Measurements from ENCODE around the gene ABTB2. TPM values are rescaled to one million over a fixed set of nuclear protein-coding genes. Genes with fewer than 3 reads are reported as not detected.

Gene ABTB2
- total and polyA plus RNA-seq, 2 donors (not counting 1 experiment from before 2014, with no cell fraction given) = 1.0 to 5.8 TPM

DNA sequence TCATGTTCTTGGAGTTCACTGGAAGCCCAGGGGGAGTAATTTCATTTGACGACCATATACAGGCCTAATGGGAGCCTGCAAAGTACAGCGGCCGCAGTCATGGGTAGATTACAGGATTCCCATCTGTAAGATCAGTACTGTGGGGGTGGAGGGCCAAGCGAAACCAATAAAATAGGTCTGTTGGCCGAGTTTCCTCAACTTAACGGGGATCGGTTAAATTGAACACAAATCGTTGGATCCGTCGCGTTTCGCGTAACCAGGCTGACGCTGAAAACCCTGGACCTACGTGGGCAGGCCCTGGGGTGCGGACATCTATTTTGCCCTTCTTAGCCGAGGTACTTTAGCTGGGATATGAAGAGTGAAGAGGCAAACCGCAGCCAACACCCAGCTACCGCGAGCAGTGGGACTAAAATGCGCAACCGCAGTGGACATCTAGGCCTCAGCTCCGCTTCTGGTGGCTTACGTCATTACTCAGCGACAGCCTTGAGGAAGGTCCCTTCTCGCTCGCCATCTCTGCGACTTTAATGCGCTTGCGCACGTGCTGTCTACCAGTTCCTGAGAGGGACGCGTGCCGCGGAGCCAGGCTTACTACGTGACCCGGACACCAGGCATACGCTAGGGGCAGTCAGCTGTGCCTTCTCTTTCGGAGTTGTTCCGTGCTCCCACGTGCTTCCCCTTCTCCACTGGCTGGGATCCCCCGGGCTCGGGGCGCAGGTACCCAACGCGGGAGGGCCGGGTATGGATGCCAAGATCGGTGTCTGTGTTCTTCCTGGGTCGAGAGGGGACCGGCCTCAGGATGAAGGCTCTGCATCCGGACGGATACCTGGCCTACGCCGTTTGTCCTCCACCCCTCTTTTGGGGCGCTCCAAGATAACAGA is 252.5 kb downstream of the ABTB2 start, which contains the start of gene NAT10:
TSS of gene NAT10 (plus strand) at position 551 of the 878 bp plus-strand sequence. CDS start 2,597 bp downstream, outside the sequence.
- H4K20me1 ChIP-seq (ENCODE audit: control insufficient read depth, extremely low read depth, insufficient read depth, low read length) = no peaks in the 10 kb centered on the region
- H3K27me3 ChIP-seq (ENCODE audit: control insufficient read depth, insufficient read depth, low read length) = no peaks in the 10 kb centered on the region
- H3K9ac ChIP-seq (ENCODE audit: insufficient read depth, low read length) = peak within 1 kb of the TSS; percentile 93
- H3K4me3 ChIP-seq (replicated peaks in 1 of 4; ENCODE audit: control extremely low read depth in 1 of 4, insufficient read depth in 1 of 4, low read depth in 3 of 4, low read length in 4 of 4) = peak within 1 kb of the TSS; percentile 89 to 96 (median 96)
- TF ChIP-seq, protein P1, sequence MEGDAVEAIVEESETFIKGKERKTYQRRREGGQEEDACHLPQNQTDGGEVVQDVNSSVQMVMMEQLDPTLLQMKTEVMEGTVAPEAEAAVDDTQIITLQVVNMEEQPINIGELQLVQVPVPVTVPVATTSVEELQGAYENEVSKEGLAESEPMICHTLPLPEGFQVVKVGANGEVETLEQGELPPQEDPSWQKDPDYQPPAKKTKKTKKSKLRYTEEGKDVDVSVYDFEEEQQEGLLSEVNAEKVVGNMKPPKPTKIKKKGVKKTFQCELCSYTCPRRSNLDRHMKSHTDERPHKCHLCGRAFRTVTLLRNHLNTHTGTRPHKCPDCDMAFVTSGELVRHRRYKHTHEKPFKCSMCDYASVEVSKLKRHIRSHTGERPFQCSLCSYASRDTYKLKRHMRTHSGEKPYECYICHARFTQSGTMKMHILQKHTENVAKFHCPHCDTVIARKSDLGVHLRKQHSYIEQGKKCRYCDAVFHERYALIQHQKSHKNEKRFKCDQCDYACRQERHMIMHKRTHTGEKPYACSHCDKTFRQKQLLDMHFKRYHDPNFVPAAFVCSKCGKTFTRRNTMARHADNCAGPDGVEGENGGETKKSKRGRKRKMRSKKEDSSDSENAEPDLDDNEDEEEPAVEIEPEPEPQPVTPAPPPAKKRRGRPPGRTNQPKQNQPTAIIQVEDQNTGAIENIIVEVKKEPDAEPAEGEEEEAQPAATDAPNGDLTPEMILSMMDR (conservative IDR thresholded peaks at IDR 0.05 in 1 of 2, IDR thresholded peaks at IDR 0.05 in 1 of 2; ENCODE audit: low read depth in 1 of 2, low read length in 2 of 2) = peak in 1 of 2 donors; percentile 15
- no peak for TF ChIP-seq EZH2 (IDR thresholded peaks at IDR 0.05; ENCODE audit: low read length, missing control alignments)
- H3K27ac ChIP-seq (ENCODE audit: insufficient read depth, low read length) = peak within 1 kb of the TSS; percentile 97
- DNase-seq (ENCODE audit: low read depth in 2 of 2) = peak; percentile 98 to 99
- H3K4me2 ChIP-seq (ENCODE audit: extremely low read depth, insufficient read depth, low read length) = peak within 1 kb of the TSS; percentile 92
- peak within 1 kb of the TSS; percentile 83 for H2AFZ ChIP-seq (ENCODE audit: low read length)
- peaks cover 29% of the 10 kb centered on the region for H3K79me2 ChIP-seq (ENCODE audit: control insufficient read depth, insufficient read depth, low read length)
- peaks cover 6% of the 10 kb centered on the region for H3K36me3 ChIP-seq (ENCODE audit: control insufficient read depth, insufficient read depth, low read length)
- H3K9me3 ChIP-seq (ENCODE audit: control insufficient read depth, insufficient read depth, low read depth, low read length) = no peaks in the 10 kb centered on the region
- no peaks in the 10 kb centered on the region for H3K4me1 ChIP-seq (ENCODE audit: control insufficient read depth, extremely low read depth, insufficient read depth, low read length)

DNA sequence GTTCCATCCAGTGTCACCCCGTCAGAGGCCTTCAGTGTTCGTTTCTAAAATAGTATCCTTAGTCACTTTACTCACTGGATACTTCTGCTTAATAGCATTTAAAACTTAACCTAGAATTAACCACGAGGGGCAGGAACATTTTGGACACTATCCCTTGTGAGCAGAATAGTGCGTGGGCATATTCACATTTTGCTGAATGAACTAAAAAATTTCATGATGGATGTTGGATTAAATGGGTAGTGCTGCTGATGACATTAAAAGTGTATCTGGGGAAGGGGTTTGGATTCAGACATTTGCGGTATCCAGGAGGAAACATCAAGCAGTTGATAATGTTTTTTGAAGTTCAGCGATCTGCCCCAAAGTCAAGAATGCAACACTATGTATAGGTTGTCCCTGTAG is 253.1 kb downstream of the ABTB2 start:
- Histone ChIP-seq H3K79me2 (ENCODE audit: control insufficient read depth, insufficient read depth, low read length) (peaks cover 29% of the 10 kb centered on the region), H3K36me3 (ENCODE audit: control insufficient read depth, insufficient read depth, low read length) (peaks cover 3% of the 10 kb centered on the region), H3K4me3 (replicated peaks in 1 of 4; ENCODE audit: control extremely low read depth in 1 of 4, insufficient read depth in 1 of 4, low read depth in 3 of 4, low read length in 4 of 4) (peak overlapping the region; percentile 89 to 96 (median 96)), H3K27me3 (ENCODE audit: control insufficient read depth, insufficient read depth, low read length) (no peaks in the 10 kb centered on the region), H3K4me2 (ENCODE audit: extremely low read depth, insufficient read depth, low read length) (peak overlapping the region; percentile 92), H3K4me1 (ENCODE audit: control insufficient read depth, extremely low read depth, insufficient read depth, low read length) (no peaks in the 10 kb centered on the region), H3K27ac (ENCODE audit: insufficient read depth, low read length) (peak overlapping the region; percentile 97), H3K9ac (ENCODE audit: insufficient read depth, low read length) (peak overlapping the region; percentile 93), H2AFZ (ENCODE audit: low read length) (no peak overlapping the region), H4K20me1 (ENCODE audit: control insufficient read depth, extremely low read depth, insufficient read depth, low read length) (no peaks in the 10 kb centered on the region), H3K9me3 (ENCODE audit: control insufficient read depth, insufficient read depth, low read depth, low read length) (no peaks in the 10 kb centered on the region)
- no peak for TF ChIP-seq EZH2 (IDR thresholded peaks at IDR 0.05; ENCODE audit: low read length, missing control alignments)
- TF ChIP-seq, protein P1 (conservative IDR thresholded peaks at IDR 0.05 in 1 of 2, IDR thresholded peaks at IDR 0.05 in 1 of 2; ENCODE audit: low read depth in 1 of 2, low read length in 2 of 2) = no peak
- peak in 1 of 2 donors; percentile 15 for DNase-seq (ENCODE audit: low read depth in 2 of 2)

Other genes starting within 250 kb of the ABTB2 start
- 64.5 and 93.8 TPM in 2 replicates for gene CAT, start 80.9 kb upstream of the ABTB2 start, total RNA-seq
- gene CAT, start 80.9 kb upstream of the ABTB2 start, polyA plus RNA-seq = 100 and 113 TPM in 2 replicates
- gene ELF5, start 155.8 kb upstream of the ABTB2 start, total RNA-seq = not detected in 2 replicates
- not detected in 2 replicates for gene ELF5, start 155.8 kb upstream of the ABTB2 start, polyA plus RNA-seq